SK-N-SH (cell line): ENCODE measurements around the gene FASTKD2.

Experiments used
- CTCF ChIP-seq: fragments of 200-600 bp; sonication (generic); IDR thresholded peaks from 2 replicates; pipeline ENCODE4 v1.6.1; 2017; ENCODE audit warnings: antibody characterized with exemption, mild to moderate bottlenecking, moderate library complexity
- GABPA ChIP-seq: IDR thresholded peaks from 2 replicates; pipeline ENCODE4 v1.4.0; 2012; ENCODE audit warnings: low read depth, mild to moderate bottlenecking
- TEAD4 ChIP-seq: IDR thresholded peaks from 2 replicates; pipeline ENCODE4 v1.4.0; 2012; ENCODE audit warnings: mild to moderate bottlenecking, borderline replicate concordance; ENCODE audit not compliant: insufficient read depth

- TF ChIP-seq TEAD4 (no peak), CTCF (no peak), GABPA (no peak)
Measured at GRCh38 chr2:206718296-206718695, 47.1 kb upstream of the FASTKD2 start, which contains the start of gene DYTN.
